HL-60/S4 treated with retinoic acid at 250 ng/mL for 4 days and 3 days (cell line): ENCODE measurements around the gene CRHR2.

ENCODE experiments used
- in situ Hi-C: fragments of 300-500 bp; cut with MboI; formaldehyde crosslinking; loops from 2 replicates; pipeline ENCODE4 v1.7.0; 2022; ENCODE audit warnings: low sequenced_read_pairs

Gene CRHR2

GRCh38 chr7:30683306-30683705 lies 1.1 kb upstream of the CRHR2 start:
- in situ Hi-C loops, result no loop called here

- in situ Hi-C loops, result no loop called here
These were observed 443 bp downstream of the CRHR2 start for GRCh38 chr7:30681815-30682211.

- in situ Hi-C loops, result no loop called here
These were observed 892 bp downstream of the CRHR2 start for GRCh38 chr7:30681331-30681797.

- in situ Hi-C loops, result no loop called here
These were observed 2.6 kb downstream of the CRHR2 start for GRCh38 chr7:30679664-30680063.

- in situ Hi-C loops, result no loop called here
These were observed 3.5 kb downstream of the CRHR2 start for GRCh38 chr7:30678805-30679204.

GRCh38 chr7:30674876-30675275 lies 7.4 kb downstream of the CRHR2 start:
- in situ Hi-C loops, result no loop called here

GRCh38 chr7:30674420-30674819 lies 7.8 kb downstream of the CRHR2 start:
- in situ Hi-C loops, result no loop called here

GRCh38 chr7:30671793-30672465 lies 10.3 kb downstream of the CRHR2 start:
- in situ Hi-C loops, result no loop called here

GRCh38 chr7:30668102-30668501 lies 14.2 kb downstream of the CRHR2 start:
- in situ Hi-C loops, result no loop called here

GRCh38 chr7:30667172-30667571 lies 15.1 kb downstream of the CRHR2 start:
- in situ Hi-C loops, result no loop called here

GRCh38 chr7:30665449-30665848 lies 16.8 kb downstream of the CRHR2 start:
- in situ Hi-C loops, result no loop called here

- in situ Hi-C loops, result no loop called here
These were observed 17.2 kb downstream of the CRHR2 start for GRCh38 chr7:30665043-30665442.

- in situ Hi-C loops, result no loop called here
These were observed 17.9 kb downstream of the CRHR2 start for GRCh38 chr7:30664184-30664885.

GRCh38 chr7:30663414-30663813 lies 18.8 kb downstream of the CRHR2 start:
- in situ Hi-C loops, result no loop called here

GRCh38 chr7:30662431-30662939 lies 19.8 kb downstream of the CRHR2 start:
- in situ Hi-C loops, result no loop called here

- in situ Hi-C loops, result no loop called here
These were observed 20.3 kb downstream of the CRHR2 start for GRCh38 chr7:30661926-30662325.

GRCh38 chr7:30660331-30661255 lies 21.7 kb downstream of the CRHR2 start:
- in situ Hi-C loops, result no loop called here

- in situ Hi-C loops, result no loop called here
These were observed 22.9 kb downstream of the CRHR2 start for GRCh38 chr7:30659312-30659711.

GRCh38 chr7:30658479-30659074 lies 23.7 kb downstream of the CRHR2 start:
- in situ Hi-C loops, result no loop called here

GRCh38 chr7:30657131-30657530 lies 25.1 kb downstream of the CRHR2 start:
- in situ Hi-C loops, result no loop called here
